Heart left ventricle (tissue), 16 donors: ENCODE results near the gene CWC27. TPM values are rescaled to one million over a fixed set of nuclear protein-coding genes. Genes with fewer than 3 reads are reported as not detected.

Experiments
- ATAC-seq, 4 donors: fragments of 200-7000 bp; cut with Tn5 transposase; one replicate each; pipeline ENCODE4 v1.9.1; 2020 to 2022; ENCODE audit warnings: moderate library complexity in 4 of 4, mild to moderate bottlenecking in 3 of 4, moderate number of reproducible peaks in 1 of 4
- DNase-seq, 5 donors: peaks; one replicate each; pipeline ENCODE4 v3.0.0-alpha.2; 2020
- H3K27ac ChIP-seq, 12 donors: fragments of 200-600 bp; sonication (generic) in 4 of 12; one replicate each; pipeline versions ENCODE4 v1.5.0 to v1.8.0; 2016 to 2022; ENCODE audit warnings: mild to moderate bottlenecking in 2 of 12
- H3K27me3 ChIP-seq, 9 donors: fragments of 200-600 bp; sonication (generic) in 2 of 9; one replicate each; pipeline versions ENCODE4 v1.5.1 to v1.8.0; 2016 to 2022; ENCODE audit warnings: mild to moderate bottlenecking in 3 of 9
- H3K36me3 ChIP-seq, 9 donors: fragments of 200-600 bp; sonication (generic) in 2 of 9; one replicate each; pipeline versions ENCODE4 v1.5.0 to v1.8.0; 2018 to 2022; ENCODE audit warnings: mild to moderate bottlenecking in 2 of 9
- H3K4me1 ChIP-seq, 12 donors: fragments of 200-600 bp; sonication (generic) in 4 of 12; one replicate each; pipeline versions ENCODE4 v1.5.0 to v1.8.0; 2016 to 2022; ENCODE audit warnings: mild to moderate bottlenecking in 3 of 12
- H3K4me3 ChIP-seq, 12 donors: fragments of 200-600 bp; sonication (generic) in 4 of 12; one replicate each; pipeline versions ENCODE4 v1.5.0 to v1.8.0; 2017 to 2022; ENCODE audit warnings: mild to moderate bottlenecking in 9 of 12, moderate library complexity in 4 of 12
- H3K9me3 ChIP-seq, 12 donors: fragments of 200-600 bp; sonication (generic) in 4 of 12; one replicate each; pipeline versions ENCODE4 v1.5.0 to v1.8.0; 2016 to 2022; ENCODE audit warnings: mild to moderate bottlenecking in 1 of 12
- CTCF ChIP-seq, 12 donors: fragments of 200-600 bp; sonication (generic) in 4 of 12; IDR thresholded peaks; one replicate each; pipeline versions ENCODE4 v1.5.0 to v1.8.0; 2018 to 2022; ENCODE audit warnings: antibody characterized with exemption in 12 of 12, mild to moderate bottlenecking in 5 of 12
- POLR2A ChIP-seq, 2 donors: fragments of 450-650 bp; IDR thresholded peaks; one replicate each; pipeline ENCODE4 v1.6.1; 2017; ENCODE audit warnings: antibody characterized with exemption in 2 of 2, mild to moderate bottlenecking in 2 of 2, moderate library complexity in 2 of 2
- WGBS, 4 donors: extraction: QIAGEN DNeasy Blood & Tissue Kit in 2 of 4; methylation state at CpG; one replicate each; pipeline versions ENCODE4 v1.1.5 to v1.1.7; 2013 to 2018; 5-methylcytosine and 5-hydroxymethylcytosine counted together
- intact Hi-C, 10 donors: fragments of 100-400 bp; cut with DNase I; formaldehyde crosslinking; loops; one replicate each; pipeline versions ENCODE4 v1.11.1 to v1.14.2; 2022
- polyA plus RNA-seq, 2 donors: library from polyadenylated mRNA; stranded (reverse); fragments of 200-250 nt; gene quantifications; one replicate each; pipeline ENCODE4 v1.2.3, GENCODE V29; 2013
- total RNA-seq, 9 donors: library from RNA; depleted of rRNA in 2 of 9; stranded (reverse); fragments of >200 nt in 2 of 9; fragmentation: NEBNext Ultra II Directional in 3 of 9; extraction: Animal tissue kit (Norgen Biotek cat#: 25700) in 3 of 9; gene quantifications; one replicate each; pipeline versions ENCODE4 v1.1.0 to v1.2.4, GENCODE V29; 2016 to 2023
- donor health status: ischemic (EF 13 %, LVEDD 7.1; RV severe dilation, severe dysfunction).
- donor health status: healthy with polysubstance abuse.
- donor health status: DM: no; HTN: yes; CAD: no.
- donor health status: DM: no; HTN: no; CAD: no.
- donor health status: ischemic (EF 25% LVEDD 6.9; RV normal size, moderate dysfunction).
- donor health status: ischemic (EF 25% LVEDD 5.7; RV mildly dilated, moderate dysfunction).
- donor health status: healthy.
- donor health status: DM: yes; HTN: yes; CAD: no.
- donor health status: ischemic (EF 35%, LVEDD 5.7; RV mildly dilated, moderate dysfunction).
- donor health status: nonischemic (EF 11% LVEDD 7.7; RV severe dilation, severe dysfunction).
- donor health status: DM: yes; HTN: yes; CAD: no.
- donor health status: PGD.
- donor health status: ischemic (EF 29% LVEDD 5.4; RV normal size, mild dysfunction).
- donor health status: nonischemic (EF 23%, LVEDD 6.1; RV moderate dilation, normal function).

The CWC27 gene
- total and polyA plus RNA-seq, 11 donors: 10.7 to 33.3 (median 23.5) TPM

- intact Hi-C loops: loop anchor here in 1 of 10 donors (10.0 kb wide), 1 partner anchor 97 kb away; no protein-coding TSS in a partner anchor
- no peaks in the 10 kb centered on the region for H3K27me3 ChIP-seq
- no peaks in the 10 kb centered on the region for H3K9me3 ChIP-seq
- WGBS, 4 donors: 87 to 90% (median 88%) methylated on average over 9 of the region's 9 CpGs
- TF ChIP-seq POLR2A (IDR thresholded peaks at IDR 0.05) (no peak), CTCF (IDR thresholded peaks at IDR 0.05) (no peak)
- peaks cover 0 to 19% (median 15%) of the 10 kb centered on the region in 12 donors for H3K4me1 ChIP-seq
- no peak overlapping the region for H3K4me3 ChIP-seq
- no peak for DNase-seq
- no peaks in the 10 kb centered on the region for H3K36me3 ChIP-seq
- no peak overlapping the region for H3K27ac ChIP-seq
- ATAC-seq: no peak
Measured at GRCh38 chr5:65061250-65061973, 292.7 kb downstream of the CWC27 start.

- Histone ChIP-seq H3K4me1 (peaks cover 0 to 25% (median 15%) of the 10 kb centered on the region in 12 donors), H3K27me3 (no peaks in the 10 kb centered on the region), H3K27ac (peak overlapping the region in 3 of 12 donors; percentile 6 to 76 (median 13)), H3K9me3 (no peaks in the 10 kb centered on the region), H3K36me3 (no peaks in the 10 kb centered on the region), H3K4me3 (no peak overlapping the region)
- 72 to 88% (median 86%) methylated on average over 1 of the region's 1 CpG for whole genome bisulfite sequencing, 4 donors
- no peak for DNase-seq
- no peak for ATAC-seq
- TF ChIP-seq POLR2A (IDR thresholded peaks at IDR 0.05) (no peak), CTCF (IDR thresholded peaks at IDR 0.05) (no peak)
- intact Hi-C loops: loop anchor here in 1 of 10 donors (10.0 kb wide), 1 partner anchor 97 kb away; no protein-coding TSS in a partner anchor
Measured at GRCh38 chr5:65061974-65062353, 293.2 kb downstream of the CWC27 start.

DNA sequence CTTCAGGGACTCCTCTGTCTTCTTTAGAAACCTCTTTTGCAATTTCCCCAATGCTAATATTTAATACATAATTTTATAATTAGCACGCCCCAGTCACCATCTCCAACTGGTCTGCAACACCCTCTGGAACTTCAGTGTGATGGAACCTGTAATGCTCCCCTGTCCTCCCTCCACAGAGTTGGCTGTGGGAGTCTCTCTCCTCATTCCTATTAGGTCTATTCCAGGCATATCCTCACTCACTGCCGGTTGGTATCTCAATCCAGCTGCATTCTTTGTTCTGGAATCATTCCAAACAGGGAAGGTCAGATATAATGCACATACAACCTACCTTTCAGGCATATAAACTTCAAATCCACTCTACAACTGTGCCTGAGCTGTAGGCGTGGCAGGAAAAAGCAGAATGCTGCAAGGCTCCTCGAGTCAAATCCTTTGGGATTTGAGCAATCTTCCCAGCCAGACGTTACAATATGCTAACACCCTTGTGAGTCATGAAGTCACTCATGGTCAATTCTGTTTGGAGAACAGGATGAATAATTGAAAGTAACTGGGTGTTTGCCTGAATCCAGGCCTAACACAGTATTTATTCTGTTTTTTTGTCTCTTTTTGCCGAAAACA, 293.8 kb downstream of the CWC27 start:
- intact Hi-C loops: loop anchor here in 1 of 10 donors (10.0 kb wide), 1 partner anchor 98 kb away; no protein-coding TSS in a partner anchor
- TF ChIP-seq CTCF (IDR thresholded peaks at IDR 0.05) (no peak), POLR2A (IDR thresholded peaks at IDR 0.05) (no peak)
- Histone ChIP-seq H3K36me3 (no peaks in the 10 kb centered on the region), H3K9me3 (no peaks in the 10 kb centered on the region), H3K4me3 (no peak overlapping the region), H3K27ac (peak overlapping the region; percentile 19 to 86 (median 72)), H3K4me1 (peaks cover 0 to 27% (median 15%) of the 10 kb centered on the region in 12 donors), H3K27me3 (no peaks in the 10 kb centered on the region)
- peak; percentile 76 to 96 (median 94) for ATAC-seq
- peak in 4 of 5 donors; percentile 47 to 72 (median 61) for DNase-seq
- 37 to 45% (median 39%) methylated on average over 6 of the region's 6 CpGs for WGBS, 4 donors

GRCh38 chr5:65065001-65065511, 296.3 kb downstream of the CWC27 start:
- DNase-seq (no peak), ATAC-seq (no peak)
- Histone ChIP-seq H3K27ac (no peak overlapping the region), H3K4me1 (peaks cover 0 to 27% (median 15%) of the 10 kb centered on the region in 12 donors), H3K36me3 (no peaks in the 10 kb centered on the region), H3K9me3 (no peaks in the 10 kb centered on the region), H3K27me3 (no peaks in the 10 kb centered on the region), H3K4me3 (no peak overlapping the region)
- 93 to 94% (median 94%) methylated on average over 2 of the region's 2 CpGs for WGBS, 4 donors
- TF ChIP-seq POLR2A (IDR thresholded peaks at IDR 0.05) (no peak), CTCF (IDR thresholded peaks at IDR 0.05) (no peak)
- intact Hi-C loops: loop anchor here in 1 of 10 donors (10.0 kb wide), 1 partner anchor 100 kb away; no protein-coding TSS in a partner anchor
